ENCODE results near the gene VSTM4. TPM values are rescaled to one million over a fixed set of nuclear protein-coding genes. Genes with fewer than 3 reads are reported as not detected.

The VSTM4 gene
- total and polyA plus RNA-seq, 4 donors = 1.0 to 3.1 (median 2.0) TPM

DNA sequence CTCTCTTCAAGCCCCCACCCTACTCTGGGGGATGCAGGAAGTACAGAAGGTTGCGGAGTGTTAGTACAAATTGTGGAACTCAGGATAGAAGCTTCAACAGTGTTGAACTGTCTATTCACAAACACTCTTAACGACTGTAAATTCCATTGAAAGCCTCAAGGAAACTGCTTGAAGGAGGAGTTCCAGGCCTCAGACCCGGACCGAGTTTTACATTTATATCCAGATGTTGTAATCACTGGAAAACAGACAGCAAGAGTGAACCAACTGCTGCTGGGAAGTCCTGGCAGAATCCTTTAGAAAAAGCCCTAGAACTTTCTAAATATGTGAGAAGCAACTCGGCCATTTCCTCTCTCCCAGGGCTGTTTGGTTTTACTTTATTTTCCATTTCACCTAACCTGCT is 91.6 kb downstream of the VSTM4 start:
- Histone ChIP-seq H3K36me3 (ENCODE audit: control insufficient read depth in 4 of 4, insufficient read depth in 3 of 4, low read depth in 1 of 4, low read length in 3 of 4) (no peaks in the 10 kb centered on the region), H3K9ac (ENCODE audit: low read depth in 1 of 2, low read length in 2 of 2) (no peak overlapping the region), H3K4me1 (ENCODE audit: control insufficient read depth in 4 of 4, insufficient read depth in 4 of 4, low read length in 3 of 4) (peaks cover 2 to 13% (median 10%) of the 10 kb centered on the region in 4 donors), H3K4me3 (ENCODE audit: low read depth in 1 of 3, low read length in 3 of 3) (no peak overlapping the region), H3K9me3 (ENCODE audit: control insufficient read depth in 4 of 4, low read length in 3 of 4) (no peaks in the 10 kb centered on the region), H3K27me3 (ENCODE audit: control insufficient read depth in 4 of 4, insufficient read depth in 4 of 4, low read length in 3 of 4) (no peaks in the 10 kb centered on the region), H3K27ac (ENCODE audit: low read depth in 1 of 2, low read length in 2 of 2) (no peak overlapping the region)
- 77% methylated on average over 5 of the region's 5 CpGs for WGBS
- TF ChIP-seq GABPA (IDR thresholded peaks at IDR 0.05 in 1 of 2, conservative IDR thresholded peaks at IDR 0.05 in 1 of 2) (no peak), EGR1 (IDR thresholded peaks at IDR 0.05; ENCODE audit: low read depth in 2 of 2) (no peak), JUND (IDR thresholded peaks at IDR 0.05) (no peak), RXRA (IDR thresholded peaks at IDR 0.05) (no peak)
- TF ChIP-seq, protein P1, sequence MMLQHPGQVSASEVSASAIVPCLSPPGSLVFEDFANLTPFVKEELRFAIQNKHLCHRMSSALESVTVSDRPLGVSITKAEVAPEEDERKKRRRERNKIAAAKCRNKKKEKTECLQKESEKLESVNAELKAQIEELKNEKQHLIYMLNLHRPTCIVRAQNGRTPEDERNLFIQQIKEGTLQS (IDR thresholded peaks at IDR 0.05) = no peak
- TF ChIP-seq, protein P2, sequence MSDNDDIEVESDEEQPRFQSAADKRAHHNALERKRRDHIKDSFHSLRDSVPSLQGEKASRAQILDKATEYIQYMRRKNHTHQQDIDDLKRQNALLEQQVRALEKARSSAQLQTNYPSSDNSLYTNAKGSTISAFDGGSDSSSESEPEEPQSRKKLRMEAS (IDR thresholded peaks at IDR 0.05) = no peak
- TF ChIP-seq, protein P3, sequence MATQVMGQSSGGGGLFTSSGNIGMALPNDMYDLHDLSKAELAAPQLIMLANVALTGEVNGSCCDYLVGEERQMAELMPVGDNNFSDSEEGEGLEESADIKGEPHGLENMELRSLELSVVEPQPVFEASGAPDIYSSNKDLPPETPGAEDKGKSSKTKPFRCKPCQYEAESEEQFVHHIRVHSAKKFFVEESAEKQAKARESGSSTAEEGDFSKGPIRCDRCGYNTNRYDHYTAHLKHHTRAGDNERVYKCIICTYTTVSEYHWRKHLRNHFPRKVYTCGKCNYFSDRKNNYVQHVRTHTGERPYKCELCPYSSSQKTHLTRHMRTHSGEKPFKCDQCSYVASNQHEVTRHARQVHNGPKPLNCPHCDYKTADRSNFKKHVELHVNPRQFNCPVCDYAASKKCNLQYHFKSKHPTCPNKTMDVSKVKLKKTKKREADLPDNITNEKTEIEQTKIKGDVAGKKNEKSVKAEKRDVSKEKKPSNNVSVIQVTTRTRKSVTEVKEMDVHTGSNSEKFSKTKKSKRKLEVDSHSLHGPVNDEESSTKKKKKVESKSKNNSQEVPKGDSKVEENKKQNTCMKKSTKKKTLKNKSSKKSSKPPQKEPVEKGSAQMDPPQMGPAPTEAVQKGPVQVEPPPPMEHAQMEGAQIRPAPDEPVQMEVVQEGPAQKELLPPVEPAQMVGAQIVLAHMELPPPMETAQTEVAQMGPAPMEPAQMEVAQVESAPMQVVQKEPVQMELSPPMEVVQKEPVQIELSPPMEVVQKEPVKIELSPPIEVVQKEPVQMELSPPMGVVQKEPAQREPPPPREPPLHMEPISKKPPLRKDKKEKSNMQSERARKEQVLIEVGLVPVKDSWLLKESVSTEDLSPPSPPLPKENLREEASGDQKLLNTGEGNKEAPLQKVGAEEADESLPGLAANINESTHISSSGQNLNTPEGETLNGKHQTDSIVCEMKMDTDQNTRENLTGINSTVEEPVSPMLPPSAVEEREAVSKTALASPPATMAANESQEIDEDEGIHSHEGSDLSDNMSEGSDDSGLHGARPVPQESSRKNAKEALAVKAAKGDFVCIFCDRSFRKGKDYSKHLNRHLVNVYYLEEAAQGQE (IDR thresholded peaks at IDR 0.05) = no peak
- no peak for DNase-seq (ENCODE audit: low spot score)

DNA sequence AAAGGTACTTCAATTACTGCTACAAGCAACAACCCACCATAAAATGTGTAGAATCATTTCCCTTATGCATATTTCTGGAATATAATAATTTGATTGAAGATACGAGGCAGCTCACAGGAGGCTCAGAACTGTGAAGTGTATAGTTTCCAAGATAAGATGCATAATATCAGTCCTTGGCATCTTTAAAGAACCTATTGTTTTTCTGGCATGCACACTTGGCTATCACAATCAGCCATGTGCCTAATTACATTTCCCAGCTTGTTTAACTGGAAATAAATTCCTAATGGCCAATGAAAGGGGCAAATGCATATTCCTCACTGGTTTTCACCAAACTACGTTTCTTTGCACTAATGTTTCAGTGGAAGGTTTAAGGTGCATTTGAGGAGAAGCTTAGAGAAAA is 92.3 kb downstream of the VSTM4 start:
- H3K4me3 ChIP-seq (ENCODE audit: low read depth in 1 of 3, low read length in 3 of 3) = no peak overlapping the region
- H3K4me1 ChIP-seq (ENCODE audit: control insufficient read depth in 4 of 4, insufficient read depth in 4 of 4, low read length in 3 of 4) = peaks cover 0 to 6% (median 6%) of the 10 kb centered on the region in 4 donors
- no peaks in the 10 kb centered on the region for H3K9me3 ChIP-seq (ENCODE audit: control insufficient read depth in 4 of 4, low read length in 3 of 4)
- H3K27me3 ChIP-seq (ENCODE audit: control insufficient read depth in 4 of 4, insufficient read depth in 4 of 4, low read length in 3 of 4) = no peaks in the 10 kb centered on the region
- H3K9ac ChIP-seq (ENCODE audit: low read depth in 1 of 2, low read length in 2 of 2) = no peak overlapping the region
- TF ChIP-seq, protein P2 (IDR thresholded peaks at IDR 0.05) = no peak
- no peak for TF ChIP-seq FOXA1 (IDR thresholded peaks at IDR 0.05)
- H3K27ac ChIP-seq (ENCODE audit: low read depth in 1 of 2, low read length in 2 of 2) = no peak overlapping the region
- WGBS = 87% methylated on average over 2 of the region's 2 CpGs
- H3K36me3 ChIP-seq (ENCODE audit: control insufficient read depth in 4 of 4, insufficient read depth in 3 of 4, low read depth in 1 of 4, low read length in 3 of 4) = no peaks in the 10 kb centered on the region
- no peak for DNase-seq (ENCODE audit: low spot score)

- peaks cover 0 to 8% (median 5%) of the 10 kb centered on the region in 4 donors for H3K4me1 ChIP-seq (ENCODE audit: control insufficient read depth in 4 of 4, insufficient read depth in 4 of 4, low read length in 3 of 4)
- H3K27ac ChIP-seq (ENCODE audit: low read depth in 1 of 2, low read length in 2 of 2) = no peak overlapping the region
- no peak for DNase-seq (ENCODE audit: low spot score)
- H3K9ac ChIP-seq (ENCODE audit: low read depth in 1 of 2, low read length in 2 of 2) = no peak overlapping the region
- no peaks in the 10 kb centered on the region for H3K9me3 ChIP-seq (ENCODE audit: control insufficient read depth in 4 of 4, low read length in 3 of 4)
- no peak overlapping the region for H3K4me3 ChIP-seq (ENCODE audit: low read depth in 1 of 3, low read length in 3 of 3)
- 94% methylated on average over 6 of the region's 6 CpGs for WGBS
- H3K36me3 ChIP-seq (ENCODE audit: control insufficient read depth in 4 of 4, insufficient read depth in 3 of 4, low read depth in 1 of 4, low read length in 3 of 4) = no peaks in the 10 kb centered on the region
- H3K27me3 ChIP-seq (ENCODE audit: control insufficient read depth in 4 of 4, insufficient read depth in 4 of 4, low read length in 3 of 4) = no peaks in the 10 kb centered on the region
- TF ChIP-seq EGR1 (IDR thresholded peaks at IDR 0.05; ENCODE audit: low read depth in 2 of 2) = no peak
- TF ChIP-seq, protein P1 (IDR thresholded peaks at IDR 0.05) = no peak
- TF ChIP-seq YY1 (IDR thresholded peaks at IDR 0.05) = no peak
- no peak for TF ChIP-seq HNF4A (conservative IDR thresholded peaks at IDR 0.05)
- TF ChIP-seq, protein P3 (IDR thresholded peaks at IDR 0.05) = no peak
- no peak for TF ChIP-seq RXRA (IDR thresholded peaks at IDR 0.05)
- TF ChIP-seq, protein P4, sequence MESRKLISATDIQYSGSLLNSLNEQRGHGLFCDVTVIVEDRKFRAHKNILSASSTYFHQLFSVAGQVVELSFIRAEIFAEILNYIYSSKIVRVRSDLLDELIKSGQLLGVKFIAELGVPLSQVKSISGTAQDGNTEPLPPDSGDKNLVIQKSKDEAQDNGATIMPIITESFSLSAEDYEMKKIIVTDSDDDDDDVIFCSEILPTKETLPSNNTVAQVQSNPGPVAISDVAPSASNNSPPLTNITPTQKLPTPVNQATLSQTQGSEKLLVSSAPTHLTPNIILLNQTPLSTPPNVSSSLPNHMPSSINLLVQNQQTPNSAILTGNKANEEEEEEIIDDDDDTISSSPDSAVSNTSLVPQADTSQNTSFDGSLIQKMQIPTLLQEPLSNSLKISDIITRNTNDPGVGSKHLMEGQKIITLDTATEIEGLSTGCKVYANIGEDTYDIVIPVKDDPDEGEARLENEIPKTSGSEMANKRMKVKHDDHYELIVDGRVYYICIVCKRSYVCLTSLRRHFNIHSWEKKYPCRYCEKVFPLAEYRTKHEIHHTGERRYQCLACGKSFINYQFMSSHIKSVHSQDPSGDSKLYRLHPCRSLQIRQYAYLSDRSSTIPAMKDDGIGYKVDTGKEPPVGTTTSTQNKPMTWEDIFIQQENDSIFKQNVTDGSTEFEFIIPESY (IDR thresholded peaks at IDR 0.05) = no peak
- no peak for TF ChIP-seq FOXA1 (IDR thresholded peaks at IDR 0.05)
- no peak for TF ChIP-seq RAD21 (IDR thresholded peaks at IDR 0.05)
- TF ChIP-seq NR2F2 (IDR thresholded peaks at IDR 0.05) = no peak
- no peak for TF ChIP-seq JUND (IDR thresholded peaks at IDR 0.05)
- no peak for TF ChIP-seq TAF1 (conservative IDR thresholded peaks at IDR 0.05)
- TF ChIP-seq, protein P2 (IDR thresholded peaks at IDR 0.05) = no peak
Observed at GRCh38 chr10:49021685-49022084, 93.6 kb downstream of the VSTM4 start.

Data from liver (tissue), 9 donors.